ENCODE measurements around the gene MAPKAP1. TPM values are rescaled to one million over a fixed set of nuclear protein-coding genes. Genes with fewer than 3 reads are reported as not detected.
A peak's percentile ranks its signal among the peaks of the same experiment; 100 is the strongest.

MAPKAP1 gene
- polyA plus RNA-seq, 1 donor (not counting 4 experiments of a cell fraction or from before 2014, with no cell fraction given), result 129 TPM

GRCh38 chr9:125663127-125663526 lies 43.9 kb downstream of the MAPKAP1 start:
- Histone ChIP-seq H4K20me1 (ENCODE audit: control insufficient read depth, extremely low read depth, insufficient read depth, low read length) (no peaks in the 10 kb centered on the region), H3K9ac (ENCODE audit: control insufficient read depth, extremely low read depth, insufficient read depth, low read length) (no peak overlapping the region), H3K27ac (ENCODE audit: control insufficient read depth, insufficient read depth, low read length) (peak overlapping the region; percentile 54), H3K9me1 (ENCODE audit: control insufficient read depth, extremely low read depth, insufficient read depth, low read length) (no peaks in the 10 kb centered on the region), H3K27me3 (ENCODE audit: control insufficient read depth, extremely low read depth, insufficient read depth, low read length) (no peaks in the 10 kb centered on the region), H3K4me2 (ENCODE audit: control insufficient read depth, extremely low read depth, insufficient read depth, low read depth, low read length) (peak overlapping the region; percentile 65), H3K79me2 (ENCODE audit: control insufficient read depth, insufficient read depth, low read length) (peaks cover 16% of the 10 kb centered on the region), H3K36me3 (ENCODE audit: control insufficient read depth in 2 of 2, extremely low read depth in 1 of 2, insufficient read depth in 2 of 2, low read length in 2 of 2) (peaks cover 0 to 6% of the 10 kb centered on the region in 2 experiments), H3K9me3 (ENCODE audit: control insufficient read depth, low read depth, low read length) (no peaks in the 10 kb centered on the region), H3K4me1 (ENCODE audit: control insufficient read depth, extremely low read depth, insufficient read depth, low read length) (peaks cover 22% of the 10 kb centered on the region), H2AFZ (ENCODE audit: control insufficient read depth, low read length) (no peak overlapping the region), H3K4me3 (ENCODE audit: control insufficient read depth in 2 of 3, extremely low read depth in 1 of 3, insufficient read depth in 2 of 3, low read depth in 1 of 3, low read length in 3 of 3) (no peak overlapping the region)
- TF ChIP-seq CTCF (optimal IDR thresholded peaks at IDR 0.05 in 1 of 3, IDR thresholded peaks at IDR 0.05 in 1 of 3, conservative IDR thresholded peaks at IDR 0.05 in 1 of 3; ENCODE audit: extremely low read depth in 1 of 3, insufficient read depth in 2 of 3, low read length in 3 of 3) (no peak), EZH2 (IDR thresholded peaks at IDR 0.05; ENCODE audit: low read length) (no peak)
- no peak for DNase-seq (ENCODE audit: low read depth, low spot score)
- peak; percentile 86 for FAIRE-seq
- dilution Hi-C loops (cut with MboI; ENCODE audit: extremely low pct_ligation_motif_present, low sequenced_read_pairs), result no loop called here

GRCh38 chr9:125660557-125660956 lies 46.5 kb downstream of the MAPKAP1 start:
- H3K9ac ChIP-seq (ENCODE audit: control insufficient read depth, extremely low read depth, insufficient read depth, low read length), result no peak overlapping the region

More at GRCh38 chr9:125660557-125660956, 46.5 kb downstream of the MAPKAP1 start:
- Histone ChIP-seq H4K20me1 (ENCODE audit: control insufficient read depth, extremely low read depth, insufficient read depth, low read length) (no peaks in the 10 kb centered on the region), H3K9me3 (ENCODE audit: control insufficient read depth, low read depth, low read length) (no peaks in the 10 kb centered on the region), H3K36me3 (ENCODE audit: control insufficient read depth in 2 of 2, extremely low read depth in 1 of 2, insufficient read depth in 2 of 2, low read length in 2 of 2) (peaks cover 0 to 2% of the 10 kb centered on the region in 2 experiments), H3K4me3 (ENCODE audit: control insufficient read depth in 2 of 3, extremely low read depth in 1 of 3, insufficient read depth in 2 of 3, low read depth in 1 of 3, low read length in 3 of 3) (no peak overlapping the region), H3K79me2 (ENCODE audit: control insufficient read depth, insufficient read depth, low read length) (peaks cover 21% of the 10 kb centered on the region), H3K4me2 (ENCODE audit: control insufficient read depth, extremely low read depth, insufficient read depth, low read depth, low read length) (no peak overlapping the region), H3K9me1 (ENCODE audit: control insufficient read depth, extremely low read depth, insufficient read depth, low read length) (no peaks in the 10 kb centered on the region), H3K4me1 (ENCODE audit: control insufficient read depth, extremely low read depth, insufficient read depth, low read length) (peaks cover 22% of the 10 kb centered on the region), H3K27me3 (ENCODE audit: control insufficient read depth, extremely low read depth, insufficient read depth, low read length) (no peaks in the 10 kb centered on the region), H2AFZ (ENCODE audit: control insufficient read depth, low read length) (no peak overlapping the region), H3K27ac (ENCODE audit: control insufficient read depth, insufficient read depth, low read length) (no peak overlapping the region)
- dilution Hi-C loops (cut with MboI; ENCODE audit: extremely low pct_ligation_motif_present, low sequenced_read_pairs), result no loop called here
- TF ChIP-seq CTCF (optimal IDR thresholded peaks at IDR 0.05 in 1 of 3, IDR thresholded peaks at IDR 0.05 in 1 of 3, conservative IDR thresholded peaks at IDR 0.05 in 1 of 3; ENCODE audit: extremely low read depth in 1 of 3, insufficient read depth in 2 of 3, low read length in 3 of 3) (no peak), EZH2 (IDR thresholded peaks at IDR 0.05; ENCODE audit: low read length) (no peak)
- no peak for DNase-seq (ENCODE audit: low read depth, low spot score)
- FAIRE-seq, result no peak

Measured in keratinocyte (primary cell).